Peyer's patch (tissue), 4 donors: ENCODE measurements around the gene ZDHHC19.

ENCODE experiments used
- POLR2A ChIP-seq, 2 donors: fragments of 450-650 bp; IDR thresholded peaks; one replicate each; pipeline ENCODE4 v1.5.1; 2017; ENCODE audit warnings: antibody characterized with exemption in 2 of 2, mild to moderate bottlenecking in 2 of 2, moderate library complexity in 2 of 2
- TF ChIP-seq, protein P1 (sequence below), 6 experiments: fragments of 450-650 bp in 4 of 6; fragments of 200-600 bp in 2 of 6; sonication (generic) in 1 of 6; IDR thresholded peaks; one replicate each; pipeline ENCODE4 v1.5.1; 2017 to 2019; ENCODE audit warnings: antibody characterized with exemption in 6 of 6, mild to moderate bottlenecking in 3 of 6, moderate library complexity in 1 of 6

DNA sequence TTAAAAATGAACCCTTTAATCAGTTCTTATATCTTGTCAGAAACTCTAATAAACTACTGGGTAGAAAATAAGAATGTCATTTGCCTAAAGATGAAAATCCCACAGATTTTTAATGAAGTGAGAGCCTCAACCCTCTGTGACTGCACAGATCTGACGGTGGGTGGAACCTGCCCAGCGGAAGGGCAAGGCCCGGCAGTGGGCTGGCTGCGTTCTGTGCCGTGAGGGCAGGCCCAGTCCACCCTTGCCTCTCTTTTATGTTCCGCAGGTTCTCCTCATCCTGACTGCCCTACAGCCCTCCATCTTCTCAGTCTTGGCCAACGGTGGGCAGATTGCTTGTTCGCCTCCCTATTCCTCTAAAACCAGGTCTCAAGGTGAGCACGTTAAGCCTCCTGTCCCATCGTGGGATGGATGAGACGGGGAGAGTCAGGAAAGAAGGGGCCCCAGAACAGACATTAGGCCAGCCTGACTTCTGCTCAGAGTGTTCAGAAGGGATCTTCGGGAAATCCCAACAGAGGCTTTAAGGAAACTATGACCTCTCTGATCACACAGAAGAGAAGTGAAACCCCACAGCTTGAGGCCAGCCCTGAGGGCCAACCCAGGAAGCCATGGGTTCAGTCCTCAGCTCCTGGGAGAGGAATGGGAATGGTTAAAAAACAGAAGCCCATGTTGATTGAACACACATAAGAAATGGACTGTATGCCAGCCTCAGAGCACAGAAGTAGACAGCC, 21.1 kb upstream of the ZDHHC19 start:
- TF ChIP-seq, protein P1, sequence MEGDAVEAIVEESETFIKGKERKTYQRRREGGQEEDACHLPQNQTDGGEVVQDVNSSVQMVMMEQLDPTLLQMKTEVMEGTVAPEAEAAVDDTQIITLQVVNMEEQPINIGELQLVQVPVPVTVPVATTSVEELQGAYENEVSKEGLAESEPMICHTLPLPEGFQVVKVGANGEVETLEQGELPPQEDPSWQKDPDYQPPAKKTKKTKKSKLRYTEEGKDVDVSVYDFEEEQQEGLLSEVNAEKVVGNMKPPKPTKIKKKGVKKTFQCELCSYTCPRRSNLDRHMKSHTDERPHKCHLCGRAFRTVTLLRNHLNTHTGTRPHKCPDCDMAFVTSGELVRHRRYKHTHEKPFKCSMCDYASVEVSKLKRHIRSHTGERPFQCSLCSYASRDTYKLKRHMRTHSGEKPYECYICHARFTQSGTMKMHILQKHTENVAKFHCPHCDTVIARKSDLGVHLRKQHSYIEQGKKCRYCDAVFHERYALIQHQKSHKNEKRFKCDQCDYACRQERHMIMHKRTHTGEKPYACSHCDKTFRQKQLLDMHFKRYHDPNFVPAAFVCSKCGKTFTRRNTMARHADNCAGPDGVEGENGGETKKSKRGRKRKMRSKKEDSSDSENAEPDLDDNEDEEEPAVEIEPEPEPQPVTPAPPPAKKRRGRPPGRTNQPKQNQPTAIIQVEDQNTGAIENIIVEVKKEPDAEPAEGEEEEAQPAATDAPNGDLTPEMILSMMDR (IDR thresholded peaks at IDR 0.05) = no peak
- TF ChIP-seq POLR2A (IDR thresholded peaks at IDR 0.05) = no peak
